HEK293 (cell line): ENCODE data around the gene RNU1-2.
"Not testable (repeated sequence)": the region's sequence is repeated elsewhere in the genome, so short reads cannot be mapped to it uniquely, and the experiment has no call there.

Experiments
- CTCF ChIA-PET: fragments of 350-600 bp; formaldehyde crosslinking; extraction: SDS; loops from one replicate; lab custom pipeline; 2021; ENCODE audit warnings: antibody characterized with exemption; lab: Yijun Ruan, JAX
- POLR2A ChIA-PET: fragments of 300-600 bp; formaldehyde crosslinking; extraction: SDS; loops from one replicate; lab custom pipeline; 2020; ENCODE audit warnings: antibody characterized with exemption, inconsistent platforms; lab: Yijun Ruan, JAX
- H3K27ac ChIP-seq: fragments of 200-500 bp; sonication (Bioruptor generic); 2 replicates; pipeline ENCODE4 v1.5.1; 2014; ENCODE audit warnings: low read depth, low read length, control low read depth, inconsistent platforms; ENCODE audit errors: extremely low read depth
- H3K36me3 ChIP-seq, 2 experiments: fragments of 200-500 bp in 1 of 2; sonication (Bioruptor generic) in 1 of 2; 1 replicate in 1 of 2; 2 replicates in 1 of 2; pipeline ENCODE4 v1.5.1; 2014 to 2017; ENCODE audit warnings: inconsistent platforms in 2 of 2, low read length in 2 of 2; ENCODE audit not compliant: control insufficient read depth in 2 of 2, insufficient read depth in 1 of 2
- H3K4me1 ChIP-seq: fragments of 200-500 bp; sonication (Bioruptor generic); 2 replicates; pipeline ENCODE4 v1.5.1; 2014; ENCODE audit warnings: mild to moderate bottlenecking, low read length, inconsistent platforms; ENCODE audit not compliant: control insufficient read depth, insufficient read depth
- H3K4me3 ChIP-seq: 2 replicates; pipeline ENCODE4 v1.5.1; 2011; ENCODE audit warnings: low read depth, mild to moderate bottlenecking, control low read depth, low read length, moderate library complexity
- H3K9me3 ChIP-seq: fragments of 200-500 bp; sonication (Bioruptor generic); 2 replicates; pipeline ENCODE4 v1.5.1; 2014; ENCODE audit warnings: low read depth, low read length, inconsistent platforms; ENCODE audit not compliant: control insufficient read depth, insufficient read depth
- CTCF ChIP-seq: fragments of 450-650 bp; formaldehyde crosslinking; IDR thresholded peaks from 2 replicates; pipeline ENCODE4 v1.5.1; 2016; ENCODE audit warnings: missing biosample characterization, missing genetic modification characterization
- SP2 ChIP-seq: fragments of 450-650 bp; formaldehyde crosslinking; IDR thresholded peaks from 2 replicates; pipeline ENCODE4 v1.5.1; 2016; ENCODE audit warnings: missing biosample characterization, missing genetic modification characterization
- YY2 ChIP-seq: fragments of 450-650 bp; formaldehyde crosslinking; IDR thresholded peaks from 2 replicates; pipeline ENCODE4 v1.5.1; 2016; ENCODE audit warnings: missing biosample characterization, missing genetic modification characterization
- ZBTB1 ChIP-seq: fragments of 450-650 bp; formaldehyde crosslinking; IDR thresholded peaks from 2 replicates; pipeline ENCODE4 v1.5.1; 2016; ENCODE audit warnings: missing biosample characterization, missing genetic modification characterization
- ZNF239 ChIP-seq: fragments of 450-650 bp; formaldehyde crosslinking; IDR thresholded peaks from 2 replicates; pipeline ENCODE4 v1.5.1; 2016; ENCODE audit warnings: missing biosample characterization, missing genetic modification characterization

Gene RNU1-2

GRCh38 chr1:16873076-16873879 lies 22.5 kb upstream of the RNU1-2 start:
- not testable (repeated sequence) for H3K9me3 ChIP-seq, H3K27ac ChIP-seq, H3K36me3 ChIP-seq, H3K4me3 ChIP-seq, H3K4me1 ChIP-seq
- CTCF ChIA-PET, result interaction anchor here (0.7 kb wide), 1 partner anchor 642 kb away, joined by 4 read pairs; no protein-coding TSS in a partner anchor
- 0 out of 2 replicates have a peak, but pooled peaks have one; percentile 0 for TF ChIP-seq SP2
- POLR2A ChIA-PET, result interaction anchor here (0.7 kb wide), 1 partner anchor 429 kb away, joined by 3 read pairs; no protein-coding TSS in a partner anchor

GRCh38 chr1:16874968-16875765 lies 20.6 kb upstream of the RNU1-2 start:
- H3K9me3 ChIP-seq, H3K36me3 ChIP-seq, H3K4me3 ChIP-seq, POLR2A ChIA-PET, H3K4me1 ChIP-seq, H3K27ac ChIP-seq: not testable (repeated sequence)
- CTCF ChIA-PET, result interaction anchor here (0.7 kb wide), 2 partner anchors 249 to 444 kb away, joined by 4 to 5 read pairs; no protein-coding TSS in a partner anchor

- H3K36me3 ChIP-seq, H3K4me1 ChIP-seq, H3K27ac ChIP-seq, CTCF ChIA-PET, H3K9me3 ChIP-seq, H3K4me3 ChIP-seq, POLR2A ChIA-PET: not testable (repeated sequence)
Observed at GRCh38 chr1:16881742-16882141, 14.0 kb upstream of the RNU1-2 start.

- no peaks in the 10 kb centered on the region for H3K36me3 ChIP-seq
- CTCF ChIA-PET, result interaction anchor here (1.5 kb wide), 1 partner anchor 262 kb away, joined by 5 read pairs; no protein-coding TSS in a partner anchor
- no peak overlapping the region for H3K27ac ChIP-seq
Observed at GRCh38 chr1:16882986-16883385, 12.8 kb upstream of the RNU1-2 start.

GRCh38 chr1:16884487-16884886 lies 11.3 kb upstream of the RNU1-2 start:
- H3K27ac ChIP-seq, H3K4me1 ChIP-seq, CTCF ChIA-PET, H3K36me3 ChIP-seq, POLR2A ChIA-PET, H3K4me3 ChIP-seq, H3K9me3 ChIP-seq: not testable (repeated sequence)

More at GRCh38 chr1:16882986-16883385, 12.8 kb upstream of the RNU1-2 start:
- H3K4me1 ChIP-seq, result no peaks in the 10 kb centered on the region
- TF ChIP-seq YY2 (tag by site-specific recombination), result no peak
- no peak for TF ChIP-seq CTCF (tag by site-specific recombination)
- no peak for TF ChIP-seq ZBTB1 (tag by site-specific recombination)
- no peak for TF ChIP-seq ZNF239 (tag by site-specific recombination)
- TF ChIP-seq, all 188 proteins: peak for 0
- POLR2A ChIA-PET, result no interaction called here
- Histone ChIP-seq H3K4me3 (no peak overlapping the region), H3K9me3 (no peaks in the 10 kb centered on the region)
